ENCODE results near the gene MGME1. TPM values are rescaled to one million over a fixed set of nuclear protein-coding genes. Genes with fewer than 3 reads are reported as not detected.
"Not testable (repeated sequence)": the region's sequence is repeated elsewhere in the genome, so short reads cannot be mapped to it uniquely, and the experiment has no call there.

The MGME1 gene
- total RNA-seq, 1 donor, result 8.3 TPM

DNA sequence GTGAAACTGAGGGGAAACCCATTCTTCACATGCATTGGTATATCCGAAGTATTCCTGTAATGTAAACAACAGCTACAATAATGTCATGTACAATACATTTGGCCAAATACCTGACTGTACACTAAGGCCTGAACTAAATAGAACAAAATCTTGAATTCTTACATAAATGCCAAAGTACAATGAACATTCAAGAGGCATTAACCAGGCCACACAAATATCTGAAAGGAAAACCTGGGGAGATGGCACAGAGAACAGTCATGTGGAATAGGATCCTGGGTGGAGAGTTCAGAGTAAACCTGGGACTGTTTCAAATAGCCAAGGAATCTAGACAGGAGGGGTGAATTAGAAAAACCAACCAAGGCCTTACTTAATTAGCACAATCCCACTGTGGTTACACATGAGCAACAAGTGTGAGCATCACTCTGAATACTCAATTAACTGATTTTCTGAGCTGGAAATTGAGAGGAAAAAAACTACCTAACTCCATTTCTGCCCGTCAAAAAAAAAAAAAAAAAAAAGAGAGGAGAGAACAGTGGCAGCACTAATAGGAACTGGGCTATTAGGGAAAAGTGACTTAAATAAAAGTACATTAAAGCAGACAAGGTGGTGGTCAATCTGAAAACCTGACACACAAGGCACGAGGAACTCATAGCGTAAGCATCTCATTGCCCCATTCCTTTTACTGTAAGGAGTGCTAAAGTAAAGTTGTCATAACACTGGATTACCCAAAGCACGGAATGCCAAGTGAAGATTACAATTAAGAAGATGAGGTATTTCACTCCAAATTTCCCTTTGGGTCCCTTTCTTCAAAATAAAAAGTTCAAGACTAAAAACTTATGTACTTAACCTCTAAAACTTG lies 11.1 kb upstream of the MGME1 start:
- H3K4me3 ChIP-seq (ENCODE audit: insufficient read depth, low read length), result no peak overlapping the region
- no peaks in the 10 kb centered on the region for H3K27me3 ChIP-seq (ENCODE audit: insufficient read depth, low read length)
- TF ChIP-seq, protein P1, sequence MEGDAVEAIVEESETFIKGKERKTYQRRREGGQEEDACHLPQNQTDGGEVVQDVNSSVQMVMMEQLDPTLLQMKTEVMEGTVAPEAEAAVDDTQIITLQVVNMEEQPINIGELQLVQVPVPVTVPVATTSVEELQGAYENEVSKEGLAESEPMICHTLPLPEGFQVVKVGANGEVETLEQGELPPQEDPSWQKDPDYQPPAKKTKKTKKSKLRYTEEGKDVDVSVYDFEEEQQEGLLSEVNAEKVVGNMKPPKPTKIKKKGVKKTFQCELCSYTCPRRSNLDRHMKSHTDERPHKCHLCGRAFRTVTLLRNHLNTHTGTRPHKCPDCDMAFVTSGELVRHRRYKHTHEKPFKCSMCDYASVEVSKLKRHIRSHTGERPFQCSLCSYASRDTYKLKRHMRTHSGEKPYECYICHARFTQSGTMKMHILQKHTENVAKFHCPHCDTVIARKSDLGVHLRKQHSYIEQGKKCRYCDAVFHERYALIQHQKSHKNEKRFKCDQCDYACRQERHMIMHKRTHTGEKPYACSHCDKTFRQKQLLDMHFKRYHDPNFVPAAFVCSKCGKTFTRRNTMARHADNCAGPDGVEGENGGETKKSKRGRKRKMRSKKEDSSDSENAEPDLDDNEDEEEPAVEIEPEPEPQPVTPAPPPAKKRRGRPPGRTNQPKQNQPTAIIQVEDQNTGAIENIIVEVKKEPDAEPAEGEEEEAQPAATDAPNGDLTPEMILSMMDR (IDR thresholded peaks at IDR 0.05; ENCODE audit: extremely low read depth, low read depth, low read length), result no peak
- H3K4me2 ChIP-seq (ENCODE audit: insufficient read depth, low read length), result no peak overlapping the region
- peaks cover 42% of the 10 kb centered on the region for H3K36me3 ChIP-seq (ENCODE audit: insufficient read depth, low read length)
- peak overlapping the region; percentile 58 for H3K27ac ChIP-seq (ENCODE audit: low read depth, low read length)
- peaks cover 99% of the 10 kb centered on the region for H3K79me2 ChIP-seq (ENCODE audit: insufficient read depth, low read length)
- H3K4me1 ChIP-seq (ENCODE audit: insufficient read depth, low read length), result peaks cover 46% of the 10 kb centered on the region
- no peak overlapping the region for H2AFZ ChIP-seq (ENCODE audit: low read length)
- no peak for DNase-seq (ENCODE audit: insufficient read length, low spot score, missing footprints)
- H4K20me1 ChIP-seq (ENCODE audit: insufficient read depth, low read length), result peaks cover 45% of the 10 kb centered on the region
- no peaks in the 10 kb centered on the region for H3K9me3 ChIP-seq (ENCODE audit: low read depth, low read length)

DNA sequence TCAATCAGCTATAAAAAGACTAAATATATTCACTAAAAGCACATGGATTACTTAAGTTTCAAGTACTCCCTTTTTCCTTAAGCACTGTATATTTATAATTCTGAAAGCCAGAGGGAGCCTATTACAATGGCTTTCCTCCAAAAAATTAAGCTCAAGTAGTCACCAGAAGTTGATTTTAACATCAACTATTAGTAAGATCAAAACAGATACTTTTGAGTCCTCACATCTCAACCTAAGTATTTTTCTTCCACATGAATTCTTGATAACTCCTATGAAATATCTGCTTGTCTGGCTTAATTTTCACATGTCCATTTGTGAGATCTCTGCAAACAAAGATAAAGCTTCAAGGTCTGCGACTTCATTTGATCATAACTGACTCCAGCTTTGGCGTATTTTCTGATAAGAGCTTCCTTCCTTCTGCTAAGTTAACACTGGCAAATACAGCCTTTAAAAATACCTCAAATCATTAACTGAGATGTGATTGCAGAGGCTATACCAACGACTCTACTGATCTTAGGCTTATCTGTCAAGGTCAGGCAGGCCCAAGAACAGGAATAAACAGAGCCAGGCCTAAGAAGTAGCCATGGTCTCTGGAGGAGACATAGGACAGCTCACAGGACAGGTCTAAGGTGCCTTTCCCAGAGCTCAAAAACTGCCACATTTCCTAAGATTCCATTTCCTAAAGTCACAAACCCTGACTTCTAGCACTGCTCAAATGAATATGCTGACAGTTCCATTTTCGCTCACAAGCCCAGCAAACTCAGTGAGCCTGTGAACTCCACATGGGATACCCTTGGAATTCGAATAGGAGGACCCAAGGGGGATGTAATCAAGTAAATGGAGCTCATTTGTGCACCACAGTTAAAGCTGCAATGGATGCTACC lies 10.2 kb upstream of the MGME1 start:
- Histone ChIP-seq H3K27ac (ENCODE audit: low read depth, low read length) (peak overlapping the region; percentile 58), H3K4me3 (ENCODE audit: insufficient read depth, low read length) (no peak overlapping the region), H3K9me3 (ENCODE audit: low read depth, low read length) (no peaks in the 10 kb centered on the region), H3K27me3 (ENCODE audit: insufficient read depth, low read length) (no peaks in the 10 kb centered on the region), H3K4me2 (ENCODE audit: insufficient read depth, low read length) (peak overlapping the region; percentile 31), H4K20me1 (ENCODE audit: insufficient read depth, low read length) (peaks cover 51% of the 10 kb centered on the region), H2AFZ (ENCODE audit: low read length) (no peak overlapping the region), H3K79me2 (ENCODE audit: insufficient read depth, low read length) (peaks cover 99% of the 10 kb centered on the region), H3K4me1 (ENCODE audit: insufficient read depth, low read length) (peaks cover 54% of the 10 kb centered on the region), H3K36me3 (ENCODE audit: insufficient read depth, low read length) (peaks cover 38% of the 10 kb centered on the region)
- TF ChIP-seq, protein P1 (IDR thresholded peaks at IDR 0.05; ENCODE audit: extremely low read depth, low read depth, low read length), result peak; percentile 26
- DNase-seq (ENCODE audit: insufficient read length, low spot score, missing footprints), result no peak

DNA sequence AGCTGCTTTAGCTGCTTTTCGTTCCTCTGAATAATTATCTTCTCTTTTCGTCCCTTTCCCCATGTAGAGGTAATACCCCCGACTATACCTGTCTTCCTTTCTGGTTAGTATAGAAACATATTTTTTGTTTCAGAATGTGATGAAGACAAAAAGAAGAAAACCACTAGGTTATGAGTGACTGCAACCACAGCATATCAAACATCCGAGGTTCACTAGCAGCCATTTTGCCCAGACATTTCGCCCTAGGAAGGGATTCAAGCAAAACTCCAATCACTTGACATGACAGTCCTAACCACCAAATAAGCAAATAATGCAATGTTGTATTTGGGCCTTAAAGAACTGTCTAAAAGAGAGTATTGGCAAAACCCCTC lies 9.6 kb upstream of the MGME1 start:
- peak overlapping the region; percentile 58 for H3K27ac ChIP-seq (ENCODE audit: low read depth, low read length)
- H3K4me1 ChIP-seq (ENCODE audit: insufficient read depth, low read length), result peaks cover 59% of the 10 kb centered on the region
- peak overlapping the region; percentile 31 for H3K4me2 ChIP-seq (ENCODE audit: insufficient read depth, low read length)
- no peaks in the 10 kb centered on the region for H3K9me3 ChIP-seq (ENCODE audit: low read depth, low read length)
- peaks cover 38% of the 10 kb centered on the region for H3K36me3 ChIP-seq (ENCODE audit: insufficient read depth, low read length)
- TF ChIP-seq, protein P1 (IDR thresholded peaks at IDR 0.05; ENCODE audit: extremely low read depth, low read depth, low read length), result no peak
- H3K27me3 ChIP-seq (ENCODE audit: insufficient read depth, low read length), result no peaks in the 10 kb centered on the region
- H3K79me2 ChIP-seq (ENCODE audit: insufficient read depth, low read length), result peaks cover 99% of the 10 kb centered on the region
- H2AFZ ChIP-seq (ENCODE audit: low read length), result no peak overlapping the region
- no peak overlapping the region for H3K4me3 ChIP-seq (ENCODE audit: insufficient read depth, low read length)
- H4K20me1 ChIP-seq (ENCODE audit: insufficient read depth, low read length), result peaks cover 55% of the 10 kb centered on the region
- DNase-seq (ENCODE audit: insufficient read length, low spot score, missing footprints), result no peak

DNA sequence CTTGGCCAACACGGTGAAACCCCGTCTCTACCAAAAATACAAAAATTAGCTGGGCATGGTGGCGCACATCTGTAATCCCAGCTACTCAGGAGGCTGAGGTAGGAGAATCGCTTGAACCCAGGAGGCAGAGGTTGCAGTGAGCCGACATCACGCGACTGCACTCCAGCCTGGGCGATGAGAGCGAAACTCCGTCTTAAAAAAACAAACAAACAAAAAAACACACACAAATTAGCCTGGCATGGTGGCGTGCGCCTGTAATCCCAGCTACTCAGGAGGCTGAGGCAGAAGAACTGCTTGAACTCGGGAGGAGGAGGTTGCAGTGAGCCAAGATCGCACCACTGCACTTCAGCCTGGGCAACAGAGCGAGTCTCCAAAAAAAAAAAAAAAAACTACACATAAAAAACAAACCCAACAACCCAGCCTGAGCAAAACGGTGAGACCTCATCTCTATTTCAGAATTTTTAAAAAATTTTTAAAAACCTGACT lies 8.4 kb upstream of the MGME1 start:
- H3K4me2 ChIP-seq (ENCODE audit: insufficient read depth, low read length); H2AFZ ChIP-seq (ENCODE audit: low read length); H3K4me3 ChIP-seq (ENCODE audit: insufficient read depth, low read length); H3K9me3 ChIP-seq (ENCODE audit: low read depth, low read length); H3K27me3 ChIP-seq (ENCODE audit: insufficient read depth, low read length); DNase-seq (ENCODE audit: insufficient read length, low spot score, missing footprints): not testable (repeated sequence)
- peaks cover 26% of the 10 kb centered on the region for H3K36me3 ChIP-seq (ENCODE audit: insufficient read depth, low read length)
- peaks cover 99% of the 10 kb centered on the region for H3K79me2 ChIP-seq (ENCODE audit: insufficient read depth, low read length)
- peaks cover 64% of the 10 kb centered on the region for H4K20me1 ChIP-seq (ENCODE audit: insufficient read depth, low read length)
- H3K4me1 ChIP-seq (ENCODE audit: insufficient read depth, low read length), result peaks cover 71% of the 10 kb centered on the region
- peak overlapping the region; percentile 54 for H3K27ac ChIP-seq (ENCODE audit: low read depth, low read length)
